ENCODE results near the gene ACSS3.
"Not testable (repeated sequence)": the region's sequence is repeated elsewhere in the genome, so short reads cannot be mapped to it uniquely, and the experiment has no call there.

Gene ACSS3

GRCh38 chr12:81172851-81173250, 95.0 kb downstream of the ACSS3 start:
- DNase-seq, result no peak

- DNase-seq, result no peak
Measured at GRCh38 chr12:81174664-81175063, 96.8 kb downstream of the ACSS3 start.

GRCh38 chr12:81176796-81177195, 98.9 kb downstream of the ACSS3 start:
- DNase-seq, result no peak

- DNase-seq, result no peak
Measured at GRCh38 chr12:81181691-81182090, 103.8 kb downstream of the ACSS3 start.

- no peak for DNase-seq
Measured at GRCh38 chr12:81187686-81188085, 109.8 kb downstream of the ACSS3 start.

- no peak for DNase-seq
Measured at GRCh38 chr12:81196595-81196994, 118.7 kb downstream of the ACSS3 start.

GRCh38 chr12:81200561-81200960, 122.7 kb downstream of the ACSS3 start:
- DNase-seq, result not testable (repeated sequence)

- DNase-seq, result no peak
Measured at GRCh38 chr12:81203671-81204204, 125.9 kb downstream of the ACSS3 start.

GRCh38 chr12:81205416-81205815, 127.5 kb downstream of the ACSS3 start:
- no peak for DNase-seq

- no peak for DNase-seq
Measured at GRCh38 chr12:81206429-81206828, 128.6 kb downstream of the ACSS3 start.

- no peak for DNase-seq
Measured at GRCh38 chr12:81207173-81207572, 129.3 kb downstream of the ACSS3 start.

GRCh38 chr12:81207664-81208063, 129.8 kb downstream of the ACSS3 start:
- no peak for DNase-seq

GRCh38 chr12:81208187-81208911, 130.5 kb downstream of the ACSS3 start:
- DNase-seq, result no peak

GRCh38 chr12:81209012-81209411, 131.1 kb downstream of the ACSS3 start:
- no peak for DNase-seq

GRCh38 chr12:81209772-81210225, 131.9 kb downstream of the ACSS3 start:
- not testable (repeated sequence) for DNase-seq

GRCh38 chr12:81211306-81211705, 133.4 kb downstream of the ACSS3 start:
- DNase-seq, result no peak

GRCh38 chr12:81212996-81213696, 135.3 kb downstream of the ACSS3 start:
- DNase-seq, result no peak

GRCh38 chr12:81216739-81217138, 138.9 kb downstream of the ACSS3 start:
- no peak for DNase-seq

- no peak for DNase-seq
Measured at GRCh38 chr12:81221681-81222080, 143.8 kb downstream of the ACSS3 start.

GRCh38 chr12:81222846-81223592, 145.1 kb downstream of the ACSS3 start:
- no peak for DNase-seq

GRCh38 chr12:81224626-81225025, 146.7 kb downstream of the ACSS3 start:
- no peak for DNase-seq

GRCh38 chr12:81229759-81230158, 151.9 kb downstream of the ACSS3 start:
- no peak for DNase-seq
